ENCODE measurements around the gene SLC35B2. TPM values are rescaled to one million over a fixed set of nuclear protein-coding genes. Genes with fewer than 3 reads are reported as not detected.

The SLC35B2 gene
- total and polyA plus RNA-seq, 10 of the 15 experiments (the other 5 are each of a cell fraction or from before 2014, with no cell fraction given): 11.3 to 45.4 (median 33.8) TPM

GRCh38 chr6:44257753-44258324 is 511 bp upstream of the SLC35B2 start (continued):
- TF ChIP-seq ZNF687 (IDR thresholded peaks at IDR 0.05) (peak; percentile 87), STAT3 (IDR thresholded peaks at IDR 0.05; ENCODE audit: low read depth, low read length) (no peak), PBX3 (IDR thresholded peaks at IDR 0.05; ENCODE audit: insufficient replicate concordance, low read depth, low read length) (no peak), CBX3 (IDR thresholded peaks at IDR 0.05; ENCODE audit: borderline replicate concordance, low read depth) (no peak), TAF1 (IDR thresholded peaks at IDR 0.05; ENCODE audit: borderline replicate concordance, low read depth, low read length) (no peak), IRF4 (IDR thresholded peaks at IDR 0.05; ENCODE audit: low read depth, low read length) (peak; percentile 95), POLR2AphosphoS5 (IDR thresholded peaks at IDR 0.05; ENCODE audit: low read length) (peak; percentile 77), MXI1 (IDR thresholded peaks at IDR 0.05; ENCODE audit: low read depth, low read length) (no peak; the same call in 1 of the 2 replicates), BHLHE40 (IDR thresholded peaks at IDR 0.05; ENCODE audit: borderline replicate concordance in 1 of 2, low read depth in 2 of 2, low read length in 1 of 2) (no peak), KAT2A (conservative IDR thresholded peaks at IDR 0.05; ENCODE audit: control insufficient read depth, low read depth, low read length) (no peak), MEF2A (IDR thresholded peaks at IDR 0.05; ENCODE audit: insufficient read depth, low read depth, low read length) (no peak), MTA3 (IDR thresholded peaks at IDR 0.05; ENCODE audit: borderline replicate concordance, low read length) (no peak), SRF (IDR thresholded peaks at IDR 0.05; ENCODE audit: low read depth in 2 of 2, low read length in 2 of 2) (no peak), NBN (IDR thresholded peaks at IDR 0.05) (peak; percentile 95), ETV6 (conservative IDR thresholded peaks at IDR 0.05 in 1 of 2, IDR thresholded peaks at IDR 0.05 in 1 of 2; ENCODE audit: borderline replicate concordance in 1 of 2, low read depth in 1 of 2) (peak in 1 of 2 experiments; percentile 59; a peak in 2 of 4 replicates)
- TF ChIP-seq, protein P1, sequence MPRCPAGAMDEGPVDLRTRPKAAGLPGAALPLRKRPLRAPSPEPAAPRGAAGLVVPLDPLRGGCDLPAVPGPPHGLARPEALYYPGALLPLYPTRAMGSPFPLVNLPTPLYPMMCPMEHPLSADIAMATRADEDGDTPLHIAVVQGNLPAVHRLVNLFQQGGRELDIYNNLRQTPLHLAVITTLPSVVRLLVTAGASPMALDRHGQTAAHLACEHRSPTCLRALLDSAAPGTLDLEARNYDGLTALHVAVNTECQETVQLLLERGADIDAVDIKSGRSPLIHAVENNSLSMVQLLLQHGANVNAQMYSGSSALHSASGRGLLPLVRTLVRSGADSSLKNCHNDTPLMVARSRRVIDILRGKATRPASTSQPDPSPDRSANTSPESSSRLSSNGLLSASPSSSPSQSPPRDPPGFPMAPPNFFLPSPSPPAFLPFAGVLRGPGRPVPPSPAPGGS (IDR thresholded peaks at IDR 0.05; ENCODE audit: borderline replicate concordance, insufficient read depth, low read depth, low read length, poor library complexity, severe bottlenecking): peak; percentile 2
- TF ChIP-seq, protein P2, sequence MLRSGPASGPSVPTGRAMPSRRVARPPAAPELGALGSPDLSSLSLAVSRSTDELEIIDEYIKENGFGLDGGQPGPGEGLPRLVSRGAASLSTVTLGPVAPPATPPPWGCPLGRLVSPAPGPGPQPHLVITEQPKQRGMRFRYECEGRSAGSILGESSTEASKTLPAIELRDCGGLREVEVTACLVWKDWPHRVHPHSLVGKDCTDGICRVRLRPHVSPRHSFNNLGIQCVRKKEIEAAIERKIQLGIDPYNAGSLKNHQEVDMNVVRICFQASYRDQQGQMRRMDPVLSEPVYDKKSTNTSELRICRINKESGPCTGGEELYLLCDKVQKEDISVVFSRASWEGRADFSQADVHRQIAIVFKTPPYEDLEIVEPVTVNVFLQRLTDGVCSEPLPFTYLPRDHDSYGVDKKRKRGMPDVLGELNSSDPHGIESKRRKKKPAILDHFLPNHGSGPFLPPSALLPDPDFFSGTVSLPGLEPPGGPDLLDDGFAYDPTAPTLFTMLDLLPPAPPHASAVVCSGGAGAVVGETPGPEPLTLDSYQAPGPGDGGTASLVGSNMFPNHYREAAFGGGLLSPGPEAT (IDR thresholded peaks at IDR 0.05; ENCODE audit: low read depth): peak; percentile 94
- TF ChIP-seq, protein P3, sequence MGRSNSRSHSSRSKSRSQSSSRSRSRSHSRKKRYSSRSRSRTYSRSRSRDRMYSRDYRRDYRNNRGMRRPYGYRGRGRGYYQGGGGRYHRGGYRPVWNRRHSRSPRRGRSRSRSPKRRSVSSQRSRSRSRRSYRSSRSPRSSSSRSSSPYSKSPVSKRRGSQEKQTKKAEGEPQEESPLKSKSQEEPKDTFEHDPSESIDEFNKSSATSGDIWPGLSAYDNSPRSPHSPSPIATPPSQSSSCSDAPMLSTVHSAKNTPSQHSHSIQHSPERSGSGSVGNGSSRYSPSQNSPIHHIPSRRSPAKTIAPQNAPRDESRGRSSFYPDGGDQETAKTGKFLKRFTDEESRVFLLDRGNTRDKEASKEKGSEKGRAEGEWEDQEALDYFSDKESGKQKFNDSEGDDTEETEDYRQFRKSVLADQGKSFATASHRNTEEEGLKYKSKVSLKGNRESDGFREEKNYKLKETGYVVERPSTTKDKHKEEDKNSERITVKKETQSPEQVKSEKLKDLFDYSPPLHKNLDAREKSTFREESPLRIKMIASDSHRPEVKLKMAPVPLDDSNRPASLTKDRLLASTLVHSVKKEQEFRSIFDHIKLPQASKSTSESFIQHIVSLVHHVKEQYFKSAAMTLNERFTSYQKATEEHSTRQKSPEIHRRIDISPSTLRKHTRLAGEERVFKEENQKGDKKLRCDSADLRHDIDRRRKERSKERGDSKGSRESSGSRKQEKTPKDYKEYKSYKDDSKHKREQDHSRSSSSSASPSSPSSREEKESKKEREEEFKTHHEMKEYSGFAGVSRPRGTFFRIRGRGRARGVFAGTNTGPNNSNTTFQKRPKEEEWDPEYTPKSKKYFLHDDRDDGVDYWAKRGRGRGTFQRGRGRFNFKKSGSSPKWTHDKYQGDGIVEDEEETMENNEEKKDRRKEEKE (IDR thresholded peaks at IDR 0.05): no peak

Data from GM12878 (cell line).